Right lung (tissue), 5 donors: ENCODE measurements around the gene CCDC91. TPM values are rescaled to one million over a fixed set of nuclear protein-coding genes. Genes with fewer than 3 reads are reported as not detected.
"Not testable (repeated sequence)": the region's sequence is repeated elsewhere in the genome, so short reads cannot be mapped to it uniquely, and the experiment has no call there.

Experiments
- DNase-seq, 2 donors: peaks; one replicate each; pipeline ENCODE4 v3.0.0-alpha.2; 2013
- polyA plus RNA-seq, 5 donors: library from polyadenylated mRNA; unstranded; fragments of 120-200 nt; gene quantifications; one replicate each; pipeline versions ENCODE4 v1.2.1 to v1.2.3, GENCODE V29; 2013; ENCODE audit warnings: inconsistent platforms in 1 of 5, low replicate concordance in 1 of 5; ENCODE audit not compliant: insufficient read length in 5 of 5, insufficient read depth in 1 of 5

The CCDC91 gene
- polyA plus RNA-seq, 5 donors: 21.9 to 30.2 (median 28.8) TPM

DNA sequence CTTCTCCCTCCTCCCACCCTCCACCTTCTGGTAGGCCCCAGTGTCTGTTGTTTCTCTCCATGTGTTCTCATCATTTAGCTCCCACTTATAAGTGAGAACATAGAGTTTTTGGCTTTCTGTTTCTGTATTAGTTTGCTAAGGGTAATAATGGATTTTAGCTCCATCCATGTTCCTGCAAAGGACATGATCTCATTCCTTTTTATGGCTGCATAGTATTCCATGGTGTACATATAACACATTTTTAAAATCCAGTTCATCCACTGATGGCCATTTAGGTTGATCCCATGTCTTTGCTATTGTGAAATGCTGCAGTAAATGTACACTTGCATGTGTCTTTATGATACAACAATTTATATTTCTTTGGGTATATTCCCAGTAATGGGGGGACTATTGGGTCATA, 96.1 kb downstream of the CCDC91 start:
- no peak for DNase-seq

GRCh38 chr12:28290262-28290661, 100.0 kb downstream of the CCDC91 start:
- no peak for DNase-seq

DNA sequence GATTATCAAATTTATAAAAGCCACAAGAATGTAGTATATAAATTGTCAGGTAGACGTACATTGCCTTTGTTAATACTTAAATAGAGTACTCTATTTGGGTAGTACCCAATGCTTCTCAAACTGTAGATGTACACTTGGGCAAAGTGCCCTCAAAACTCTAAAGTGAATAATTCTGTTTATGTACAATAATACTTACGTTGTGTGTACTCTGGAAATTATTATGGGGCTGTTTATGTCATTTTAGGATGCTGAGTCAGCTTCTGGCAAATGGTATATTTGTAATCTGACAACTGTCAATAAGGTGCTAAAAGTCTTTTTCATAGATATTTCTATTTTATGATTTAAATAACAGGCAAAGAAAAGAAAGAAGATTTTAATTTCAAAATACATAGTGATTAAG, 102.4 kb downstream of the CCDC91 start:
- no peak for DNase-seq

DNA sequence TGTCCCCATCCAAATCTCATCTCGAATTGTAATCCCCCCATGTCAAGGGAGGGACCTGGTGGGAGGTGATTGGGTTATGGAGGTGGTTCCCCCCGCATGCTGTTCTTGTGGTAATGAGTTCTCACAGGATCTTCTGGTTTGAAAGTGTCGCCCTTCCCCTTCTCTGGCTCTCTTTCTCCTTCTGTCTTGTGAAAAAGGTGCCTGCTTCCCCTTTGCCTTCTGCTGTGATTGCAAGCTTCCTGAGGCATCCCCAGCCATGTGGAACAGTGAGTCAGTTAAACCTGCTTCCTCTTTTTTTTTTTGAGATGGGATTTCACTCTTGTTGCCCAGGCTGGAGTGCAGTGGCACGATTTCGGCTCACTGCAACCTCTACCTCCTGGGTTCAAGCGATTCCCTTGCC, 104.0 kb downstream of the CCDC91 start:
- no peak for DNase-seq

- DNase-seq: no peak
These were observed 106.0 kb downstream of the CCDC91 start for GRCh38 chr12:28296287-28296686.

DNA sequence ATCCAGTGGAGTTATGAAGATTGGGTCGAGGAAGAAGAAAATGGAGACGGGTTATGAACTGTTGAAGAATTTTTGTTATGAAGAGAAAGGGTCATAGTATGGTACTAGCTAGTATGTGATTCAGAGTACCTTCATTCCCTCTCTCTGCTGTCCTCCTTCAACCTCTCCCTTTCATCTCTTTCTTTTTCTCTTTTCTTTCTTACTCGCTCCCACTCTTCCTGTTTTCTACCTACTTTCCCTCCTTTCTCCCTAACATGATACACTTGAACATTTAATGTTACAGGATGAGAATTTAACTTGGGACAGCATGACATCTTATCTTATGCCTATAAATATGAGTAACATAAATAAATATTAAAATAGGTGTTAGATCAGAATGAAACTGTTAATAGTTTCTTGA, 112.9 kb downstream of the CCDC91 start:
- DNase-seq: no peak

DNA sequence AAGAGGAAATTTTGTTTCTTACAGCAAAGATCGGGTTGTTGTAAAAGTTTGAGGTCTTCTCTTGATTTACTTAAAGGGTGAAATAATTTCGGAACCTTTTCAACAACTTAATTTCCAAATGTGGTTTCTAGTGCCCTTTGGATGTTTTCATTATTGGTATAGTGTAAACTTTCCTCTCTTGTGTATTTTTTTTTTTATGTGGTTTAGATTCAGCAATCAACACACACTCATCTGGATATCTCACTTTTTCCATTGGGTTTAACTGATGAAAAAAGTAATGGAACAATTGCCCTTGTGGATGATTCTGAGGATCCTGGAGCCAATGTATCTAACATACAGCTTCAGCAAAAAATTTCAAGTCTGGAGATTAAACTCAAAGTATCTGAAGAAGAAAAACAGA, 116.3 kb downstream of the CCDC91 start:
- DNase-seq: no peak

DNA sequence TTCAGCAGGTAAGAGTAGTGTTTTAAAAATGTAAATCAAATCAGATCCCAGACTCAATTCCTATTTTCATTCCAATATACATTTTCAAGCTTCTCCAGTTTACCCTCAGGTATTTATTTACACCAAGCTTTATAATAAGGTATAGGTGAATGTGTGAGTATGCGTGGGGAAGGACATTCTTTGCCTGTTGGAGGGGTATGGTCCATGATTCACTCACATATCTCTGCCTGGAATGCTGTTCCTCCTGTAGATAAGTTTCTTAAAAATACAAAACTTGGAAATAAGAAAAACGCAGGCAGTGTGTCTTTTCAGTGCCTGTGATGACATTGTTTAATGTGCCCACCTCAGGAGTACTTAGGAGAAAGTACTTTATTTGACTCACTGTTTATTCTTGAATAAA, 118.6 kb downstream of the CCDC91 start:
- DNase-seq: no peak

DNA sequence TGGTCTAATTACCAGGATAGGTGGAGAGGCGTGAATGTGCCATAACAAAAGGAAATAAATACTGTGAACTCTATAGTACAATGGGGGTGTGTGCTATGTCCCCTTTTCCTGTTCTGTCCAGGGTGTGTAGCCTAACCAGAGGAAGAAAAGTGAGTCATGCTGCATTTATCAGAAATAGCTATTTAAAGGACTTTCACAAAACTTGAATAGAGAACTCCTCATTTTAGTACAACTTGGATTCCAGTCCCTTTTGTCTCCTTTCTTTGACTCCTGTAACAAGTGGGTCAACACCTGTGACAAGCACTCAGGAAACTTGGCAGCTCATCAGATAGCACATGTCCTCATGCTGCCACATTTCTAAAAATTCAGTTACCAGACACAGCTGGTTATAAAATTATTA, 123.4 kb downstream of the CCDC91 start:
- no peak for DNase-seq

DNA sequence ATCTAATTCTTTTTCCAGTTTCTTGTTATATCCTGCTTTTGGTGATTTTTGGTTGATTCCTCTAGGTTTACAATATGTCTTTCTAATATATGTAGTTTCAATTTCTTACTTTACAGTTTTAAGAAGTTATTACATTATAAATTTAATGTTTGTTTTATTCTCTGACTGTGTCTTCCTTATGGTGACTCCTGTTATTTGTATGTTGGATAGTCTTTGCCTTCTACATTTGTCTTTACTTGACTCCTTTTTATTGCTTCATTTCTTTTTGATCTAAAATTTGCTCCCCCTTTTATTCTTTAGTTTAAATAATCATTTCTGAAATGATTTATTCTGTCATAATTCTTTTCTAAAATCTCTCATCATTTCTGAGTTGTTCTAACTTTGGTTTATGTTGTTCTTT, 125.8 kb downstream of the CCDC91 start:
- no peak for DNase-seq

- DNase-seq: no peak
These were observed 128.0 kb downstream of the CCDC91 start for GRCh38 chr12:28318273-28318672.

DNA sequence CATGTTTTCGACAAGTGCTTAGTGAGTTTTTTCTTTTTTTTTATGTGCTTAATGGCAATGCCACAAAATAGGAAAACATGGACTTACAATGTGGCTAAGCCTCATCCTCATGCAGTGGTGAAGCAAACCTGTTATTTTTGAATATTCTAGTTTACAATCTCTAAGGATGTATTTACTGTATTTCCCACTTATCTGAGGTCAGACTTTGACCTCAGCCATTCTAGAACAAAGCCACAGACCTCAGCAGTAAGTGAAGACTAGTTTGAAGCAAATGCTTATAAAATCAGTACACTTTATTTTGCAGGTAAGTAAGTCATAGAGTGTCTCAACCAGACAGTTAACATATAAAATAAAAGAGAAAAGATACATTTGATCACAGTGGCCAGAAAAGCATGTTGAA, 130.1 kb downstream of the CCDC91 start:
- no peak for DNase-seq

DNA sequence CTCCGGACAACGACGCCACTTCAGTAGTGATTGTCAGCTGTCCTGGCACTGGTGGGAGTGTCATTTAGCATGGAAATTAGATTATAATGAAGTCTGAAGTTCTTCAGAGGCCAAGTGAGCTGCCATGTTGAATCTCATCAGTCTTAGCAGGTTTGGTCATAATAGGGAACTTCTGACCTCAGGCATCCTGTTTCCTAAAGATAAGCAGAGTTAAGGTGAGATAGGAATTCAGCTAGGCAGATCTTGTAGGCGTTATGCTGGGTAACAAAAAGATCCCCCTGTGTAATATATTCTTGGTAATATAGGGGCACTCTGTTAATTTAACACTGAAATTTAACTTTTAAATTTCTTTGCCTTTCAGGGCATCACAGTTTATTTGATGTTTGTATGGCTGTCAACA, 137.5 kb downstream of the CCDC91 start:
- DNase-seq: no peak

- no peak for DNase-seq
These were observed 138.7 kb downstream of the CCDC91 start for GRCh38 chr12:28328967-28329366.

DNA sequence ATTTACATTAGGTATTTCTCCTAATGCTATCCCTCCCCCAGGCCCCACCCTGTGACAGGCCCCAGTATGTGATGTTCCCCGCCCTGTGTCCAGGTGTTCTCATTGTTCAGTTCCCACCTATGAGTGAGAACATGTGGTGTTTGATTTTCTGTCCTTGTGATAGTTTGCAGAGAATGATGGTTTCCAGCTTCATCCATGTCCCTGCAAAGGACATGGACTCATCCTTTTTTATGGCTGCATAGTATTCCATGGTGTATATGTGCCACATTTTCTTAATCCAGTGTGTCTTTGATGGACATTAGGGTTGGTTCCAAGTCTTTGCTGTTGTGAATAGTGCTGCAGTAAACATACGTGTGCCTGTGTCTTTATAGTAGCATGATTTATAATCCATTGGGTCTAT, 139.5 kb downstream of the CCDC91 start:
- DNase-seq: not testable (repeated sequence)

GRCh38 chr12:28330232-28330631, 140.0 kb downstream of the CCDC91 start:
- DNase-seq: not testable (repeated sequence)

DNA sequence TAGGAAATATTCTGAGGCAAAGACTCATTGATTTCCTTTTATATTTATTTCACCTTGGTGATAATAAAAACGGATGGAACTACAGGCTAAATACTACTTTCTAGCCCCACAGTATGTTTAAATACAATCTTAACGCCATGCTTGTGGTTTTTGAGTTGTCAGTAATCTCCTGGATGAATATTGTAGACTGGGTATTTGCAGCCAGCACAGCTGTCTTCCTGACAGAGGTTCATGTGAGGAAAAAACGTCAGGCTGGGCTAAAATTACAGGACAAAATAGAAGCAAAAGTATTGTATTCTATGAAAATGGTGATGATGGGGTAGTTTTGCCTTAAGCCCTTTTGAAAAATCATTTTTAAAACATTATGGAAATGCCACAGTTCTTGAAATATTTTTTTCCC, 140.9 kb downstream of the CCDC91 start:
- DNase-seq: no peak

GRCh38 chr12:28340261-28341045, 150.2 kb downstream of the CCDC91 start:
- DNase-seq: no peak

GRCh38 chr12:28343713-28344112, 153.5 kb downstream of the CCDC91 start:
- DNase-seq: no peak

DNA sequence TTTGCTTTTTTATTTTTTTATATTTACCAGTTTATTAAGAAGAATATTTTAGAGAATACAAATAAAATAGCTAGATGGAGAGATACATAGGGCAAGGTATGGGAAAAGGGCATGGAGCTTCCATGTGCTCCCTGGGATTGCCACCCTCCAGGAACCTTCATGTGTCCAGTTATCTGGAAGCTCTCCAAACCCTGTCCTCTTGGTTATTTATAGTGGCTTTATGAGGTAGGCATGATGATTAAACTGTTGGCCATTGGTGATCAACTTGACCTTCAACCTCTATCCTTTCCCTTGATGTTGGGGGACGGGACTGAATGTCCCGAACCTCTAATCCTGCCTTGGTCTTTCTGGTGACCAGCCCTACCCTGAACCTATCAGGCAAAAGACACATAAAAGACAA, 156.3 kb downstream of the CCDC91 start:
- no peak for DNase-seq

- DNase-seq: no peak
These were observed 158.9 kb downstream of the CCDC91 start for GRCh38 chr12:28349196-28349595.

DNA sequence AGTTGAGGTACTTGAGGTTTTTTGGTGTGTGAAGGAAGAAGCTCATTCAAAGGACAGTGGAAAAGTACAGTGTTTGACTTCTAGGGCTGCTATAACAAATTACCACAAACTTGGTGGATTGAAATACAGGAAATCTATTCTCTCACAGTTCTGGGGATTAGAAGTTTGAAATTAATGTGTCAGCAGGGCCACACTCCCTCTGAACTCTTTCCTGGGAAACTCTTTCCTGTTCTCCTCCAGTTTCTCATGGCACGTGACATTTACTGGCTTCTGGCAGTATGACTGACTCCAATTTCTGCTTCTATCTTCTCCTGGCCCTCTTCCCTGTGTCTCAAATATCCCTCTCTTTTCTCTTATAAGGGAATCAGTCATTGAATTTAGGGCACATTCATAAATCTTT, 160.2 kb downstream of the CCDC91 start:
- DNase-seq: no peak

- no peak for DNase-seq
These were observed 161.2 kb downstream of the CCDC91 start for GRCh38 chr12:28351414-28351813.

DNA sequence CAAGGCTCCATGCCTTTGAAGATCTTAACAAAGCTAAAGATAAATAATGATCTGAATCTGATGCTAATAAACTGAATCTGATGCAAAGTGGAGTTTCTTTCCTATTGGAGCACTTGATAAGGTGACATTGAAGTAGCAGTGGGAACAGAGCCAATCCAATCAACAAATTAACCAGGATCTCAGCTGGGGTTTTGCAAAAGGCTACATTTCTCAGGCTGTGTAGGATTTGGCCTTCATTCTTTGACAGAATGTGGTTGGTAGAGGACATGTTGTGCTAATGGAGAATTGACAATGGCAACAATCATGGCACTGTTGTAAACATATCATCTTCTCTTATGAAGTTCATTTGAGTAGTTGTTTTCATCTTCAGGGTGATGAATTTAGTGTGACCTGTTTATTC, 164.9 kb downstream of the CCDC91 start:
- DNase-seq: peak; percentile 35 to 49
